Coronary artery (tissue), 2 donors: ENCODE measurements around the gene CADM4.
"Not testable (repeated sequence)": the region's sequence is repeated elsewhere in the genome, so short reads cannot be mapped to it uniquely, and the experiment has no call there.

Experiments used
- DNase-seq: peaks from one replicate; pipeline ENCODE4 v3.0.0-alpha.2; 2017; ENCODE audit warnings: low spot score
- H3K27ac ChIP-seq, 2 donors: fragments of 200-600 bp; sonication (generic); one replicate each; pipeline ENCODE4 v1.5.1; 2016 to 2019
- H3K4me3 ChIP-seq: fragments of 200-600 bp; sonication (generic); 2 replicates; pipeline ENCODE4 v1.5.1; 2016; ENCODE audit warnings: mild to moderate bottlenecking, moderate library complexity
- CTCF ChIP-seq: fragments of 200-600 bp; sonication (generic); IDR thresholded peaks from one replicate; pipeline ENCODE4 v1.5.1; 2019; ENCODE audit warnings: antibody characterized with exemption

The CADM4 gene

GRCh38 chr19:43606569-43607229 lies 33.0 kb downstream of the CADM4 start:
- DNase-seq = no peak
- Histone ChIP-seq H3K27ac (no peak overlapping the region), H3K4me3 (no peak overlapping the region)
- TF ChIP-seq CTCF = no peak

- Histone ChIP-seq H3K4me3 (no peak overlapping the region), H3K27ac (no peak overlapping the region)
- DNase-seq = no peak
- TF ChIP-seq CTCF = no peak
Measured at GRCh38 chr19:43605875-43606568, 33.6 kb downstream of the CADM4 start.

GRCh38 chr19:43600326-43600725 lies 39.3 kb downstream of the CADM4 start:
- DNase-seq, H3K27ac ChIP-seq, H3K4me3 ChIP-seq: not testable (repeated sequence)

- DNase-seq = no peak
- no peak for TF ChIP-seq CTCF
- H3K27ac ChIP-seq = no peak overlapping the region
- H3K4me3 ChIP-seq = no peak overlapping the region
Measured at GRCh38 chr19:43599635-43600295, 39.9 kb downstream of the CADM4 start.

- Histone ChIP-seq H3K27ac (no peak overlapping the region), H3K4me3 (no peak overlapping the region)
- TF ChIP-seq CTCF = no peak
- no peak for DNase-seq
Measured at GRCh38 chr19:43598445-43599240, 41.0 kb downstream of the CADM4 start.

GRCh38 chr19:43597876-43598275 lies 41.8 kb downstream of the CADM4 start:
- H3K27ac ChIP-seq = no peak overlapping the region

More at GRCh38 chr19:43597876-43598275, 41.8 kb downstream of the CADM4 start:
- peak overlapping the region; percentile 67 for H3K4me3 ChIP-seq
- no peak for DNase-seq
- no peak for TF ChIP-seq CTCF
